Mesenchymal stem cell (in vitro differentiated cells and primary cell): Measurements from ENCODE around the gene MAN2B2.

Source experiments
- DNase-seq: peaks from one replicate; pipeline ENCODE4 v3.0.0-alpha.2; 2013
- H2AFZ ChIP-seq: one replicate; pipeline ENCODE4 v1.6.1; 2013; ENCODE audit warnings: low read depth, mild to moderate bottlenecking, control low read depth, inconsistent platforms, low read length, moderate library complexity
- H2AK5ac ChIP-seq: 2 replicates; pipeline ENCODE4 v1.6.1; 2013; ENCODE audit warnings: low read length, moderate library complexity, mild to moderate bottlenecking, inconsistent platforms; ENCODE audit not compliant: severe bottlenecking
- H2BK120ac ChIP-seq: one replicate; pipeline ENCODE4 v1.6.1; 2013; ENCODE audit warnings: low read depth, mild to moderate bottlenecking, inconsistent platforms, low read length, moderate library complexity
- H2BK12ac ChIP-seq, 2 experiments: one replicate each; pipeline ENCODE4 v1.6.1; 2013; ENCODE audit warnings: inconsistent platforms in 2 of 2, low read length in 2 of 2, mild to moderate bottlenecking in 2 of 2, moderate library complexity in 2 of 2, control low read depth in 1 of 2
- H2BK15ac ChIP-seq: one replicate; pipeline ENCODE4 v1.6.1; 2013; ENCODE audit warnings: mild to moderate bottlenecking, low read depth, inconsistent platforms; ENCODE audit not compliant: poor library complexity, severe bottlenecking
- H2BK5ac ChIP-seq: 2 replicates; pipeline ENCODE4 v1.6.1; 2013; ENCODE audit warnings: low read depth, mild to moderate bottlenecking, low read length, control low read depth, inconsistent platforms; ENCODE audit not compliant: poor library complexity, severe bottlenecking
- H3K14ac ChIP-seq, 2 experiments: one replicate each; pipeline ENCODE4 v1.6.1; 2013; ENCODE audit warnings: inconsistent platforms in 2 of 2, low read length in 2 of 2, control low read depth in 1 of 2, mild to moderate bottlenecking in 1 of 2, moderate library complexity in 1 of 2
- H3K18ac ChIP-seq, 2 experiments: one replicate each; pipeline ENCODE4 v1.6.1; 2013; ENCODE audit warnings: inconsistent platforms in 2 of 2, low read length in 2 of 2, control low read depth in 1 of 2, low read depth in 1 of 2, mild to moderate bottlenecking in 1 of 2
- H3K23ac ChIP-seq, 2 experiments: one replicate each; pipeline ENCODE4 v1.6.1; 2013; ENCODE audit warnings: inconsistent platforms in 2 of 2, low read length in 2 of 2, mild to moderate bottlenecking in 2 of 2, moderate library complexity in 2 of 2, control low read depth in 1 of 2
- H3K27ac ChIP-seq: 2 replicates; pipeline ENCODE4 v1.5.1; 2013; ENCODE audit warnings: mild to moderate bottlenecking, moderate library complexity, low read length, control low read depth, inconsistent platforms; ENCODE audit not compliant: poor library complexity, severe bottlenecking
- H3K27me3 ChIP-seq, 2 experiments: 2 replicates each; pipeline versions ENCODE4 v1.6.1 to v1.7.0; 2013; ENCODE audit warnings: low read length in 2 of 2, mild to moderate bottlenecking in 2 of 2, moderate library complexity in 2 of 2, control low read depth in 1 of 2, inconsistent platforms in 1 of 2; ENCODE audit not compliant: control insufficient read depth in 1 of 2, insufficient read depth in 1 of 2
- H3K36me3 ChIP-seq, 2 experiments: 2 replicates each; pipeline versions ENCODE4 v1.6.1 to v1.7.0; 2013; ENCODE audit warnings: low read length in 2 of 2, control low read depth in 1 of 2, inconsistent platforms in 1 of 2, low read depth in 1 of 2, mild to moderate bottlenecking in 1 of 2; ENCODE audit not compliant: insufficient read depth in 2 of 2, control insufficient read depth in 1 of 2
- H3K4ac ChIP-seq, 2 experiments: one replicate each; pipeline ENCODE4 v1.6.1; 2013; ENCODE audit warnings: inconsistent platforms in 2 of 2, low read length in 2 of 2, mild to moderate bottlenecking in 2 of 2, moderate library complexity in 2 of 2, control low read depth in 1 of 2, low read depth in 1 of 2
- H3K4me1 ChIP-seq: 2 replicates; pipeline ENCODE4 v1.6.1; 2013; ENCODE audit warnings: low read depth, low read length, control low read depth; ENCODE audit not compliant: control insufficient read depth, insufficient read depth
- H3K4me2 ChIP-seq: 2 replicates; pipeline ENCODE4 v1.6.1; 2013; ENCODE audit warnings: low read length, mild to moderate bottlenecking, inconsistent platforms; ENCODE audit not compliant: poor library complexity, severe bottlenecking
- H3K4me3 ChIP-seq, 2 experiments: 2 replicates each; pipeline versions ENCODE4 v1.5.1 to v1.7.0; 2013; ENCODE audit warnings: low read length in 2 of 2, mild to moderate bottlenecking in 2 of 2, control low read depth in 1 of 2, low read depth in 1 of 2; ENCODE audit not compliant: insufficient read depth in 1 of 2
- H3K79me1 ChIP-seq: replicated peaks from 2 replicates; pipeline ENCODE4 v1.6.1; 2013; ENCODE audit warnings: mild to moderate bottlenecking, control low read depth, low read length, inconsistent platforms; ENCODE audit not compliant: poor library complexity, severe bottlenecking
- H3K9ac ChIP-seq: 2 replicates; pipeline ENCODE4 v1.7.0; 2013; ENCODE audit warnings: mild to moderate bottlenecking, low read length, moderate library complexity
- H3K9me3 ChIP-seq: 2 replicates; pipeline ENCODE4 v1.7.0; 2013; ENCODE audit warnings: mild to moderate bottlenecking, low read length; ENCODE audit not compliant: control insufficient read depth
- H4K8ac ChIP-seq: one replicate; pipeline ENCODE4 v1.6.1; 2013; ENCODE audit warnings: inconsistent platforms, mild to moderate bottlenecking, low read length, moderate library complexity
- H4K91ac ChIP-seq: one replicate; pipeline ENCODE4 v1.6.1; 2013; ENCODE audit warnings: mild to moderate bottlenecking, low read length, inconsistent platforms
- WGBS: methylation state at CpG from one replicate; pipeline ENCODE4 v1.1.7; 2013; ENCODE audit warnings: mixed read lengths; 5-methylcytosine and 5-hydroxymethylcytosine counted together

Gene MAN2B2

DNA sequence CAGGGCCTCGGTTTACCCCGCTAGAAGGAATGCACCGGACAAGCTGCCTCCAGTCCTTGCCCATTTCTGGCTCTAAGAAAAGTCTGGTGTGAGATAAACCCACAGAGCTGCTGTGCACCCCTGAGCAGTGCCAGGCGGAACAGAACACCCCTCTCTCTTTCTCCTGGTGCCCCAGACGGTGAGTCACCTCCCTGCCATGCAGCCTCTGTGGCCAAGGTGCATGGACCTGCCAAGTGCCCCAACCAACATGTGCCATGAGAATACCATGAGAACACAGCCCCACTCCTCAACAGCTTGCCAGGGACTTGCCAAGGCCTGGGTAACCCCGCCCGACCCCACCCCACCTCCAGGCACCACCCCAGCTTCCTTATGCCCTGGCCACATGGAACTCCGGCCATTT, 47.7 kb upstream of the MAN2B2 start:
- no peak overlapping the region for H3K23ac ChIP-seq
- H3K4me2 ChIP-seq: peak overlapping the region; percentile 29
- no peak overlapping the region for H2BK120ac ChIP-seq
- H2BK12ac ChIP-seq: no peak overlapping the region
- H3K4ac ChIP-seq: no peak overlapping the region
- no peak overlapping the region for H3K4me3 ChIP-seq
- H3K79me1 ChIP-seq: no peaks in the 10 kb centered on the region
- WGBS: 86% methylated on average over 8 of the region's 8 CpGs
- no peak overlapping the region for H4K91ac ChIP-seq
- H3K9me3 ChIP-seq: no peaks in the 10 kb centered on the region
- no peak overlapping the region for H4K8ac ChIP-seq
- peaks cover 5 to 15% of the 10 kb centered on the region in 2 experiments for H3K27me3 ChIP-seq
- H2BK5ac ChIP-seq: no peak overlapping the region
- H3K36me3 ChIP-seq: no peaks in the 10 kb centered on the region
- H3K4me1 ChIP-seq: no peaks in the 10 kb centered on the region
- H2AFZ ChIP-seq: no peak overlapping the region
- H2BK15ac ChIP-seq: no peak overlapping the region
- H3K9ac ChIP-seq: no peak overlapping the region
- no peak overlapping the region for H3K18ac ChIP-seq
- no peak overlapping the region for H3K14ac ChIP-seq
- H2AK5ac ChIP-seq: no peak overlapping the region
- DNase-seq: no peak
- H3K27ac ChIP-seq: no peak overlapping the region

DNA sequence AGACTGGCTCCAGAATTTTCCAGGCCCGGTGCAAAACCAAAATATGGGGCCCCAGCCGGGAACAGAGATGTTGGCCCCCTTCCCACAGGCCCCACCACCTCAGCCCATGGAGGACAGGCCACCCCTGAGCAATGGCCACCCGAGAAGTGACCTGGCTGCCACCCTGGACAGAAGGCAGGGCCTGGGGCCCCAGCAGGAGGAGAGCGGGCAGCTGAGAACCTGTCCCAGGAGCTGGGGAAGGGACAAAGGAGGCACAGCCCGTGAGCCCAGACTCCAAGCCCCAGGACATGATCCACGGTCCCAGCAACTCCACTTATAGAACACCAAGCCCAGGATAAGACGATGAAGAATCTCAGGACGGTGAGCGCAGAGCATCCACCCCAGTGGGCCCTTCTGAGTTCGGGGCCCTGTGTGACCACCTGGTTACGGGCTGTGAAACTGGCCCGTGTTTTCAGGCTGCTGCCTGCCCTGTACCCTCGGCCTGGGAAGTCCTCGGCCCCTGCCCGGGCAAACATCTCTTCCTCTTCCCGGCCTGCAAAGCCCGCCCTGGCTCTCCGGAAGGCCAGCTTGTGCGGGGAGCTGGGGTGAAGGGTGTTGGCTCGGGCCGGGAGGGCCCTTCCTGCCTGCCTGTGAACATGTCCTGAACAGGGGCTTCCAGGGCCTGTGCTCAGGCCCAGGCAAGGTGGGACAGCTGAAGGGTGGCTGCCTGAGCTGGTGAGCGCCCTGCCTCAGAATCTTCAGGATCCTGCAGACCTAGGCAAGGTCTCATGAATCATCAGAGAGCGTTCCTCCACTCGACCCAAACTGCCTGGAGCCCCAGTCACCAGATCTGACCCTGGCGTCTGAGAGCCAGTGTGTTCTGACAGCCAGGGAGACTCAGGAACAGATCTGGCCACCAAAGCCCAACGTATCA, 47.0 kb upstream of the MAN2B2 start:
- Histone ChIP-seq H4K8ac (no peak overlapping the region), H3K4ac (no peak overlapping the region), H3K27ac (no peak overlapping the region), H3K79me1 (no peaks in the 10 kb centered on the region), H2BK120ac (no peak overlapping the region), H3K4me3 (no peak overlapping the region), H2BK15ac (no peak overlapping the region), H3K36me3 (no peaks in the 10 kb centered on the region), H3K4me1 (no peaks in the 10 kb centered on the region), H3K9me3 (no peaks in the 10 kb centered on the region), H3K14ac (no peak overlapping the region), H2BK12ac (no peak overlapping the region), H3K4me2 (no peak overlapping the region), H4K91ac (no peak overlapping the region), H3K27me3 (peaks cover 5 to 15% of the 10 kb centered on the region in 2 experiments), H3K23ac (no peak overlapping the region), H3K18ac (no peak overlapping the region), H2AK5ac (no peak overlapping the region), H2AFZ (no peak overlapping the region), H3K9ac (no peak overlapping the region), H2BK5ac (no peak overlapping the region)
- no peak for DNase-seq
- 72% methylated on average over 26 of the region's 26 CpGs for WGBS

DNA sequence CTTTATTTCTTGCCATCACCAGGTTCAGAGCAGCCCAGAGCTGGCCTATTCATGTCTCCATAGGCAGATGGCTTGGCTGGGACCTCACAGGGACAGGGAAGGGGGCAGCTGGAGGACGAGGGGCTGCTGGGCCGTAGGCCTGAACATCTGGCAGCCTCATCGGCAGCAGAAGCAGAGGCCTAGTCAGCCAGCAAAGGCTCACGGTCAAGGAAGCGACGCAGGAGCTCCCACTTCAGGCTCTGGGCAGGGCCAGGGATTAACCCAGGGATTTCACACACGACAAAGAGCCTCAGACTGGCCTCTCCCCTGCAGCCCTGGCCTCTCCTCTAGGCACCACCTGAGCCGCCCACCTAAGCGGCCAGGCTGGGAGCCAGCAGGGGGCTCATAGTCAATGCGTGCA, 46.0 kb upstream of the MAN2B2 start:
- 45% methylated on average over 10 of the region's 10 CpGs for WGBS
- no peaks in the 10 kb centered on the region for H3K4me1 ChIP-seq
- H3K4ac ChIP-seq: no peak overlapping the region
- H3K27ac ChIP-seq: no peak overlapping the region
- no peaks in the 10 kb centered on the region for H3K79me1 ChIP-seq
- H2BK5ac ChIP-seq: no peak overlapping the region
- H3K9ac ChIP-seq: no peak overlapping the region
- H3K4me2 ChIP-seq: no peak overlapping the region
- H2AFZ ChIP-seq: no peak overlapping the region
- DNase-seq: no peak
- H3K36me3 ChIP-seq: no peaks in the 10 kb centered on the region
- no peak overlapping the region for H3K4me3 ChIP-seq
- no peak overlapping the region for H2BK120ac ChIP-seq
- H3K14ac ChIP-seq: no peak overlapping the region
- H4K8ac ChIP-seq: no peak overlapping the region
- H2AK5ac ChIP-seq: no peak overlapping the region
- no peak overlapping the region for H2BK12ac ChIP-seq
- H4K91ac ChIP-seq: no peak overlapping the region
- H2BK15ac ChIP-seq: no peak overlapping the region
- peaks cover 5 to 15% of the 10 kb centered on the region in 2 experiments for H3K27me3 ChIP-seq
- H3K9me3 ChIP-seq: no peaks in the 10 kb centered on the region
- no peak overlapping the region for H3K18ac ChIP-seq
- H3K23ac ChIP-seq: no peak overlapping the region

DNA sequence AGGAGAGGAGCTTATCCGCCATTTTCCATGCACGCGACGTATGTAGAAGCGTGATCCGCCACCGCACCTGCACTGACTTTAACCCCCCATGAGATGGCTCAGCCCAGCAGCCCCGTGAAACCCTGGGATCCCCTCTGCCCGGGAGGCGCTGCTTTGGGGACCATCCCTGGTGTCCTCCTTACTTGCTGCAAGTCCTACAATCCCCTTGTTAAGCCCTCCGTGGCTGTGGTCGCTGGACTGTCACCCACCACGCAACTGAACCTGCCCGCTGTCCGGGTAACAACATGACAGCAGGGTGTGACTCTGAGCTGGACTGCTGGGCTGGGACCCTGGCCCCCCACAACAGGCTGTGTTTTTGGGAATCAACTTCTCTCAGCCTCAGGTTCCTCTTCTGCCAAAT, 44.7 kb upstream of the MAN2B2 start:
- Histone ChIP-seq H3K23ac (no peak overlapping the region), H3K9ac (no peak overlapping the region), H2AK5ac (no peak overlapping the region), H3K4me3 (no peak overlapping the region), H2BK5ac (no peak overlapping the region), H3K4me1 (no peaks in the 10 kb centered on the region), H4K91ac (no peak overlapping the region), H3K14ac (no peak overlapping the region), H2BK120ac (no peak overlapping the region), H2AFZ (no peak overlapping the region), H2BK15ac (no peak overlapping the region), H3K18ac (no peak overlapping the region), H3K27ac (no peak overlapping the region), H3K9me3 (no peaks in the 10 kb centered on the region), H3K4ac (no peak overlapping the region), H3K27me3 (peaks cover 5 to 12% of the 10 kb centered on the region in 2 experiments), H3K79me1 (no peaks in the 10 kb centered on the region), H2BK12ac (no peak overlapping the region), H4K8ac (no peak overlapping the region), H3K4me2 (no peak overlapping the region), H3K36me3 (no peaks in the 10 kb centered on the region)
- WGBS: 88% methylated on average over 15 of the region's 15 CpGs
- no peak for DNase-seq
